ENCODE results near the gene ZNF23. TPM values are rescaled to one million over a fixed set of nuclear protein-coding genes. Genes with fewer than 3 reads are reported as not detected.

ZNF23 gene
- total RNA-seq, 3 donors from 2014 or later (not counting 1 experiment from before 2014, with no cell fraction given): 7.2 to 8.9 (median 7.8) TPM

GRCh38 chr16:71464231-71464630 lies 2.2 kb upstream of the ZNF23 start:
- TF ChIP-seq CTCF (IDR thresholded peaks at IDR 0.05): no peak
- WGBS (ENCODE audit: insufficient coverage): 75% methylated on average over 1 of the region's 1 CpG
- peaks cover 16 to 18% of the 10 kb centered on the region in 2 donors for H3K4me1 Mint-ChIP-seq
- H3K4me3 Mint-ChIP-seq: no peak overlapping the region
- H3K27me3 Mint-ChIP-seq (ENCODE audit: low read depth in 2 of 2): peaks cover 0 to 3% of the 10 kb centered on the region in 2 donors
- DNase-seq (no peak), ATAC-seq (no peak)
- H3K4me1 ChIP-seq (ENCODE audit: control insufficient read depth, insufficient read depth, low read length): peaks cover 8% of the 10 kb centered on the region
- no peak overlapping the region for H3K4me3 ChIP-seq (ENCODE audit: low read length)
- no peak overlapping the region for H3K27ac Mint-ChIP-seq
- no peaks in the 10 kb centered on the region for H3K36me3 Mint-ChIP-seq
- no peak overlapping the region for H3K27ac ChIP-seq (ENCODE audit: low read length)
- H3K36me3 ChIP-seq (ENCODE audit: control insufficient read depth, insufficient read depth, low read length): no peaks in the 10 kb centered on the region
- H3K9me3 ChIP-seq (ENCODE audit: control insufficient read depth, insufficient read depth, low read length): no peaks in the 10 kb centered on the region
- intact Hi-C loops (cut with micrococcal nuclease): no loop called here
- H3K9me3 Mint-ChIP-seq: no peaks in the 10 kb centered on the region
- no peaks in the 10 kb centered on the region for H3K27me3 ChIP-seq (ENCODE audit: control insufficient read depth, insufficient read depth, low read length)

GRCh38 chr16:71460941-71461340 lies 1.1 kb downstream of the ZNF23 start:
- ATAC-seq (no peak), DNase-seq (no peak)
- intact Hi-C loops (cut with micrococcal nuclease): no loop called here
- H3K4me1 Mint-ChIP-seq: peaks cover 16 to 22% of the 10 kb centered on the region in 2 donors
- peak overlapping the region in 1 of 2 donors; percentile 98 for H3K27ac Mint-ChIP-seq
- H3K9me3 Mint-ChIP-seq: no peaks in the 10 kb centered on the region
- no CpG with 5 or more reads among the region's 1 CpG for WGBS (ENCODE audit: insufficient coverage)
- Histone ChIP-seq H3K9me3 (ENCODE audit: control insufficient read depth, insufficient read depth, low read length) (no peaks in the 10 kb centered on the region), H3K27me3 (ENCODE audit: control insufficient read depth, insufficient read depth, low read length) (no peaks in the 10 kb centered on the region), H3K27ac (ENCODE audit: low read length) (no peak overlapping the region), H3K36me3 (ENCODE audit: control insufficient read depth, insufficient read depth, low read length) (peaks cover 3% of the 10 kb centered on the region), H3K4me3 (ENCODE audit: low read length) (no peak overlapping the region), H3K4me1 (ENCODE audit: control insufficient read depth, insufficient read depth, low read length) (peaks cover 8% of the 10 kb centered on the region)
- TF ChIP-seq CTCF (IDR thresholded peaks at IDR 0.05): no peak
- H3K27me3 Mint-ChIP-seq (ENCODE audit: low read depth in 2 of 2): peaks cover 0 to 3% of the 10 kb centered on the region in 2 donors
- H3K4me3 Mint-ChIP-seq: peak overlapping the region; percentile 98
- no peaks in the 10 kb centered on the region for H3K36me3 Mint-ChIP-seq

GRCh38 chr16:71460236-71460635 lies 1.8 kb downstream of the ZNF23 start:
- DNase-seq (no peak), ATAC-seq (no peak)
- Histone ChIP-seq H3K4me1 (ENCODE audit: control insufficient read depth, insufficient read depth, low read length) (peaks cover 8% of the 10 kb centered on the region), H3K36me3 (ENCODE audit: control insufficient read depth, insufficient read depth, low read length) (peaks cover 7% of the 10 kb centered on the region), H3K27ac (ENCODE audit: low read length) (no peak overlapping the region), H3K4me3 (ENCODE audit: low read length) (no peak overlapping the region), H3K27me3 (ENCODE audit: control insufficient read depth, insufficient read depth, low read length) (no peaks in the 10 kb centered on the region), H3K9me3 (ENCODE audit: control insufficient read depth, insufficient read depth, low read length) (no peaks in the 10 kb centered on the region)
- no peak for TF ChIP-seq CTCF (IDR thresholded peaks at IDR 0.05)
- intact Hi-C loops (cut with micrococcal nuclease): no loop called here
- H3K9me3 Mint-ChIP-seq: no peaks in the 10 kb centered on the region
- no peak overlapping the region for H3K27ac Mint-ChIP-seq
- H3K36me3 Mint-ChIP-seq: no peaks in the 10 kb centered on the region
- peaks cover 16 to 22% of the 10 kb centered on the region in 2 donors for H3K4me1 Mint-ChIP-seq
- no peak overlapping the region for H3K4me3 Mint-ChIP-seq
- 97% methylated on average over 3 of the region's 4 CpGs for WGBS (ENCODE audit: insufficient coverage)
- H3K27me3 Mint-ChIP-seq (ENCODE audit: low read depth in 2 of 2): no peaks in the 10 kb centered on the region

- Mint-ChIP-seq H3K36me3 (no peaks in the 10 kb centered on the region), H3K4me1 (peaks cover 16 to 28% of the 10 kb centered on the region in 2 donors), H3K27ac (no peak overlapping the region), H3K4me3 (no peak overlapping the region), H3K9me3 (no peaks in the 10 kb centered on the region), H3K27me3 (ENCODE audit: low read depth in 2 of 2) (no peaks in the 10 kb centered on the region)
- H3K9me3 ChIP-seq (ENCODE audit: control insufficient read depth, insufficient read depth, low read length): no peaks in the 10 kb centered on the region
- no peak for TF ChIP-seq CTCF (IDR thresholded peaks at IDR 0.05)
- DNase-seq (no peak), ATAC-seq (no peak)
- H3K27me3 ChIP-seq (ENCODE audit: control insufficient read depth, insufficient read depth, low read length): no peaks in the 10 kb centered on the region
- no peak overlapping the region for H3K27ac ChIP-seq (ENCODE audit: low read length)
- no peak overlapping the region for H3K4me3 ChIP-seq (ENCODE audit: low read length)
- H3K36me3 ChIP-seq (ENCODE audit: control insufficient read depth, insufficient read depth, low read length): peaks cover 13% of the 10 kb centered on the region
- intact Hi-C loops (cut with micrococcal nuclease): no loop called here
- peaks cover 8% of the 10 kb centered on the region for H3K4me1 ChIP-seq (ENCODE audit: control insufficient read depth, insufficient read depth, low read length)
Observed at GRCh38 chr16:71459510-71459909, 2.5 kb downstream of the ZNF23 start.
